WERI-Rb-1 (cell line): ENCODE results near the gene DEPDC1B.

Source experiments
- DNase-seq: peaks from one replicate; pipeline ENCODE4 v3.0.0-alpha.2; 2020
- H3K27ac ChIP-seq: fragments of 250-450 bp; sonication (Bioruptor Pico); 2 replicates; pipeline ENCODE4 v1.5.1; 2020; ENCODE audit warnings: mild to moderate bottlenecking, moderate library complexity
- H3K27me3 ChIP-seq: fragments of 250-450 bp; sonication (Bioruptor Pico); 2 replicates; pipeline ENCODE4 v1.5.1; 2021; ENCODE audit warnings: mild to moderate bottlenecking, low read depth, moderate library complexity; ENCODE audit not compliant: insufficient read depth, severe bottlenecking
- H3K36me3 ChIP-seq: fragments of 250-450 bp; sonication (Bioruptor Pico); 2 replicates; pipeline ENCODE4 v1.5.1; 2020; ENCODE audit warnings: mild to moderate bottlenecking, moderate library complexity
- H3K4me3 ChIP-seq: 2 replicates; pipeline ENCODE4 v1.5.1; 2011; ENCODE audit warnings: low read depth, mild to moderate bottlenecking, control low read depth, low read length
- H3K9me3 ChIP-seq: fragments of 250-450 bp; sonication (Bioruptor Pico); 2 replicates; pipeline ENCODE4 v1.5.1; 2021; ENCODE audit warnings: mild to moderate bottlenecking, moderate library complexity; ENCODE audit not compliant: severe bottlenecking
- CTCF ChIP-seq: IDR thresholded peaks from 2 replicates; pipeline ENCODE4 v1.5.1; 2011; ENCODE audit warnings: low read depth, mild to moderate bottlenecking, control low read depth, inconsistent platforms, low read length

The DEPDC1B gene

GRCh38 chr5:60679816-60680215 lies 20.1 kb downstream of the DEPDC1B start:
- peaks cover 20% of the 10 kb centered on the region for H3K36me3 ChIP-seq
- H3K27me3 ChIP-seq, result no peaks in the 10 kb centered on the region
- H3K9me3 ChIP-seq, result no peaks in the 10 kb centered on the region
- no peak overlapping the region for H3K4me3 ChIP-seq
- H3K27ac ChIP-seq, result no peak overlapping the region
- no peak for TF ChIP-seq CTCF
- DNase-seq, result no peak

DNA sequence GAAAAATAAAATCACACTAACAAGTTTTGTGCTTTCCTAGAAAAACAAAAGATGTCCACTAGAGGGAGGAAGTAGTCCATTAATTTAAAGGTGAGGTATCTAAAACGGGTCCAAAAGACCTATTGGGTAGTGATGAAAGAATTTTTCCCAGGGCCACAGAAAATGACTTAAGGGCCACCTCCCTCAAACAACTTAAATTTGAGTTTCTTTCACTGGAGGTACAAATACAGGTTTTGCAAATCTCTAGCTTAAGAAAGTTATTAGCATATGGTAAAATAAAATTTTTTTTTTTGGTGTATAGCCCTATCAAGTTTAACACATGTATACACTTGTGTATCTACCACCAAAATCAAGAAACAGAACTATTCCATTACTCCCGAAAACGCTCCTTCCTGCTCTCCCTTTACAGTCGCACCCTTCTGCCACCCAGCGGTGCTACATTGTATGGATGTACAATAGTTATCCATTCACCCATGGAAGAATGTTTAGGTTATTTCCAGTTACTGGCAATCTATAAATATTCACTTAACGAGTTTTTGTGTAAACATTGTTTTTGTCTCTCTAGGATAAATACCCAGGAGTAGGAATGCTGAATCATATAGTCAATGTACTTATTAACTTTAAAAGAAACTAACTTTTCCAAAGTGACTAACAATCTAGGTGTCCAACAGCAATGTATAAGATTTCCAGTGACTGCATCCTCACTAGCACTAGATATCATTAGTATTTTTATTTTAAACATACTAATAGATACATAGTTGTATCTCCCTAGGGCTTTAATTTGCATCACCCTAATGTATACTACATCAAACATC lies 21.9 kb downstream of the DEPDC1B start:
- H3K36me3 ChIP-seq, result peaks cover 14% of the 10 kb centered on the region

DNA sequence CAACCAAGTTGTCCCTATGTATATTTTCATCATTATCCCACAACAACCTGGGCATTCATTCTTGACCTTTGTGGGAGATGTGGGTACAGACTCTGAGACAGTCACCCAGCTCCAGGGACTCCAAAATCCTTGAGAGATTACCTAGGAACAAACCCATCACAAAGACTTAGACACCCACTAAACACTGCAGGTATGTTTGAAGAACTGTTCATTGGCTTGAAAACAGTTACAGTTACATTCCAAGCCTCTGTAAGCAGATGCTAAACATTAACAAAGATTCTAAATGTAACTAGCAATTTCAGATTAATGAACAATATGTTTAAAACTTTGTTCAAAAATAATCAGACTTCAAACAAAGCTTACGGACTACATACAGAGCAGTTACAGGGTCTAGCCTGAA lies 24.7 kb downstream of the DEPDC1B start:
- H3K27me3 ChIP-seq, result no peaks in the 10 kb centered on the region
- no peak overlapping the region for H3K4me3 ChIP-seq
- no peaks in the 10 kb centered on the region for H3K36me3 ChIP-seq
- H3K27ac ChIP-seq, result no peak overlapping the region
- H3K9me3 ChIP-seq, result no peaks in the 10 kb centered on the region
- DNase-seq, result no peak
- TF ChIP-seq CTCF, result no peak

More for the DNA sequence above, 21.9 kb downstream of the DEPDC1B start:
- no peak overlapping the region for H3K4me3 ChIP-seq
- no peaks in the 10 kb centered on the region for H3K9me3 ChIP-seq
- no peak for DNase-seq
- no peaks in the 10 kb centered on the region for H3K27me3 ChIP-seq
- no peak for TF ChIP-seq CTCF
- H3K27ac ChIP-seq, result no peak overlapping the region

DNA sequence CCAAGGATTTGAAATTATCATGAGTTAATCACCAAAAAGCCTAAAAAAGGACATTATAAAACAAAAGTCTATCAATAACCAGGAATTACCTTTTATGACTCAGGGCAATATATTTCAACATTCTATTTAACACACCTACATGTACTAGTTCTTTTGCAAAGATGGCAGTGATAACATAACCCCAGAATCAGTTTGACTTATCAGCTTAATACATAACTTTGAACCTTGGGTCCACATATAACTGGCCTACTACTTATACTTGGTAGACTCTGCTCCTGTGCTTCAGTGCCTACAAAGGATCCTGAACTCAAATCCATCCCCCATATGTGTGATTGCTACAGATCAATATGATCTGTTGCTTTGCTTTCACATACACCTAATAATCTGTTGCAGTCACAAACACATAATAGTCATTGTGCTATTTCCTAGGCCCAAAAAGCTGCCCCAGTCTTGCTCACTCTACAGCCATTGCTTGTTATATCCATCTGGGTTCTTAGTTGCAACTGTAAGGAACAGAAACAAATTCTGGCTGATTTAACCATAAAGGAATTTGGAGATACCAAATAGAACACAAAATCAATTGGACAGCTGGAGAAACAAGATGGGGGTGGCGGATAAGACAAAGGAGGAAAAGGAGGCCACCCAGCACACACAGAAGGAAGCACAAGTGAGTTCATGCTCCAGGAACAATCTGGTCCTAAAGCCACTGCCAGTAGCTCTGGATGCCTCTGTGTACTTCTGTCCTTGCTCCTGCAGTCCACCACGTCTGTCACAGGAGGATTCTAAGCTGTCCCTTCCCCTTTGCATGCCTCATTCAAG lies 25.5 kb downstream of the DEPDC1B start:
- Histone ChIP-seq H3K27ac (no peak overlapping the region), H3K4me3 (no peak overlapping the region), H3K36me3 (no peaks in the 10 kb centered on the region), H3K9me3 (no peaks in the 10 kb centered on the region), H3K27me3 (no peaks in the 10 kb centered on the region)
- TF ChIP-seq CTCF, result no peak
- no peak for DNase-seq

DNA sequence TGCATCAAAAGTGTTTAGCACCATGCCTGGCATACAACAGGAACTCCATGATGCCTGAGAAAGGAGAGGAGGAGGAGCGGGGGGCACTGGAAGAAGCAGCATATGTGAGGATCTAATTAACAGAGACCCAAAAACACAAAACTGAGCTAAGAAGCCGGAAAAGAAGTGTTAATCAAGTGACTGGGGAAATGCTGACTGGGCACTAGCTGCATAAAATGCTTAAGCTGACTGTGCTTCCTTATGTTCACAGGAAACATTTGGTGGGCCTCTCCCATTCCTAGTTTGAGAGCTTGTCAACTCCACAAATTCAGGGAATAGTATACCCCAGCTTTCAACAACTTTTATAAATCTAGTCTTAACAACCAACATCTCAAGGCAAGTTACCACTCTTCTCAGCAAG lies 26.6 kb downstream of the DEPDC1B start:
- no peak for TF ChIP-seq CTCF
- no peak for DNase-seq
- Histone ChIP-seq H3K9me3 (no peaks in the 10 kb centered on the region), H3K36me3 (no peaks in the 10 kb centered on the region), H3K27me3 (no peaks in the 10 kb centered on the region), H3K27ac (no peak overlapping the region), H3K4me3 (no peak overlapping the region)
